GM12878 (cell line): Measurements from ENCODE around the gene SMARCC1. TPM values are rescaled to one million over a fixed set of nuclear protein-coding genes. Genes with fewer than 3 reads are reported as not detected.

Experiments used
- ATAC-seq: fragments of 200-7000 bp; cut with Tn5 transposase; 3 replicates; pipeline ENCODE4 v1.9.1; 2020; ENCODE audit warnings: mild to moderate bottlenecking, moderate library complexity
- BruUV-seq: library from RNA; stranded (reverse); fragments of 400-500 nt; replicated peaks from 2 replicates; lab custom pipeline; 2021; lab: Mats Ljungman, UMichigan
- CTCF ChIA-PET: fragments of 300-600 bp; sonication (Branson Sonifier 250); formaldehyde crosslinking; extraction: SDS; loops from one replicate; lab custom pipeline; 2021; ENCODE audit warnings: inconsistent platforms; lab: Yijun Ruan, JAX
- POLR2A ChIA-PET: fragments of 350-600 bp; formaldehyde crosslinking; extraction: SDS; loops from one replicate; lab custom pipeline; 2021; ENCODE audit warnings: inconsistent platforms; lab: Charles Lee
- RAD21 ChIA-PET: fragments of 300-600 bp; sonication (Branson Sonifier 250); formaldehyde crosslinking; loops from one replicate; lab custom pipeline; 2023; ENCODE audit warnings: antibody characterized with exemption; ENCODE audit not compliant: unreplicated experiment; lab: Charles Lee
- SMC1A ChIA-PET: fragments of 300-600 bp; sonication (Branson Sonifier 250); formaldehyde crosslinking; loops from one replicate; lab custom pipeline; 2023; ENCODE audit not compliant: unreplicated experiment, uncharacterized antibody; lab: Charles Lee
- DNase-seq: peaks from one replicate; pipeline ENCODE4 v3.0.0-alpha.2; 2011; ENCODE audit warnings: low read depth, low spot score
- FAIRE-seq: peaks from 3 replicates; lab custom pipeline; 2011; peaks lifted over from hg19 to GRCh38; lab: Jason Lieb, UNC
- H2AFZ ChIP-seq: 2 replicates; pipeline ENCODE4 v1.6.0; 2011; ENCODE audit warnings: low read depth, low read length, control low read depth; ENCODE audit not compliant: control insufficient read depth
- H3K27ac ChIP-seq: 2 replicates; pipeline ENCODE4 v1.5.1; 2011; ENCODE audit warnings: control low read depth; ENCODE audit not compliant: control insufficient read depth, insufficient read depth
- H3K27me3 ChIP-seq, 2 experiments: replicated peaks in 1 of 2; 2 replicates each; pipeline versions ENCODE4 v1.6.0 to v1.6.1; 2011; ENCODE audit warnings: low read length in 1 of 2; ENCODE audit not compliant: control insufficient read depth in 2 of 2, insufficient read depth in 2 of 2
- H3K36me3 ChIP-seq, 2 experiments: 2 replicates each; pipeline ENCODE4 v1.5.1; 2011; ENCODE audit warnings: low read length in 1 of 2; ENCODE audit not compliant: control insufficient read depth in 2 of 2, insufficient read depth in 2 of 2
- H3K4me1 ChIP-seq: 2 replicates; pipeline ENCODE4 v1.6.1; 2011; ENCODE audit warnings: mild to moderate bottlenecking, low read length, moderate library complexity, mixed read lengths; ENCODE audit not compliant: control insufficient read depth, insufficient read depth
- H3K4me2 ChIP-seq: 2 replicates; pipeline ENCODE4 v1.6.0; 2011; ENCODE audit warnings: control low read depth; ENCODE audit not compliant: control insufficient read depth, insufficient read depth
- H3K4me3 ChIP-seq: fragments of 200-600 bp; sonication (generic); 2 replicates; pipeline ENCODE4 v1.5.1; 2016
- H3K79me2 ChIP-seq: 2 replicates; pipeline ENCODE4 v1.6.0; 2011; ENCODE audit warnings: low read length; ENCODE audit not compliant: control insufficient read depth, insufficient read depth
- H3K9ac ChIP-seq: 2 replicates; pipeline ENCODE4 v1.8.0; 2011; ENCODE audit warnings: low read length, control low read depth, mixed read lengths; ENCODE audit not compliant: control insufficient read depth, insufficient read depth
- H3K9me3 ChIP-seq: replicated peaks from 3 replicates; pipeline ENCODE4 v1.5.1; 2011; ENCODE audit warnings: mild to moderate bottlenecking, low read length; ENCODE audit not compliant: control insufficient read depth, insufficient read depth
- H4K20me1 ChIP-seq: 2 replicates; pipeline ENCODE4 v1.6.0; 2011; ENCODE audit not compliant: control insufficient read depth, insufficient read depth
- CBFB ChIP-seq: IDR thresholded peaks from 2 replicates; pipeline ENCODE4 v1.6.1; 2016; ENCODE audit warnings: antibody characterized with exemption, low read depth
- CHD2 ChIP-seq: IDR thresholded peaks from 2 replicates; pipeline ENCODE4 v1.6.1; 2011; ENCODE audit warnings: low read depth, low read length, improper control_type of control experiment, borderline replicate concordance
- E4F1 ChIP-seq: fragments of 450-650 bp; IDR thresholded peaks from 2 replicates; pipeline ENCODE4 v1.6.1; 2018; ENCODE audit warnings: borderline replicate concordance, mild to moderate bottlenecking; ENCODE audit not compliant: partially characterized antibody
- FOXK2 ChIP-seq: fragments of 450-650 bp; IDR thresholded peaks from 2 replicates; pipeline ENCODE4 v1.6.1; 2017; ENCODE audit warnings: mild to moderate bottlenecking, moderate library complexity
- HDAC6 ChIP-seq: fragments of 200-600 bp; sonication (generic); IDR thresholded peaks from one replicate; pipeline ENCODE4 v1.8.0; 2017; ENCODE audit warnings: antibody characterized with exemption; ENCODE audit not compliant: unreplicated experiment
- IKZF2 ChIP-seq, 2 experiments: fragments of 450-650 bp; IDR thresholded peaks; 2 replicates each; pipeline ENCODE4 v1.6.1; 2017; ENCODE audit warnings: mild to moderate bottlenecking in 2 of 2, moderate library complexity in 2 of 2
- MTA3 ChIP-seq: IDR thresholded peaks from 2 replicates; pipeline ENCODE4 v1.6.1; 2012; ENCODE audit warnings: low read length, inconsistent platforms, borderline replicate concordance
- POLR2AphosphoS5 ChIP-seq: IDR thresholded peaks from 2 replicates; pipeline ENCODE4 v1.6.1; 2011; ENCODE audit warnings: mild to moderate bottlenecking, low read length, inconsistent platforms
- SMAD5 ChIP-seq: IDR thresholded peaks from 2 replicates; pipeline ENCODE4 v1.6.1; 2016; ENCODE audit warnings: antibody characterized with exemption, low read depth
- SREBF2 ChIP-seq: IDR thresholded peaks from 2 replicates; pipeline ENCODE4 v1.6.1; 2012; ENCODE audit warnings: mild to moderate bottlenecking, low read length
- WGBS: methylation state at CpG from one replicate; pipeline ENCODE4 v1.1.6; 2016; ENCODE audit warnings: low lambda C conversion rate; ENCODE audit not compliant: insufficient replicate concordance, insufficient coverage; ENCODE audit errors: missing lambda C conversion rate; 5-methylcytosine and 5-hydroxymethylcytosine counted together
- in situ Hi-C: fragments of 300-500 bp; cut with MboI; formaldehyde crosslinking; loops from 9 replicates; pipeline ENCODE4 v1.14.3; 2018; ENCODE audit warnings: mixed read lengths
- intact Hi-C: fragments of 100-400 bp; cut with micrococcal nuclease; formaldehyde crosslinking; loops from one replicate; pipeline ENCODE4 v1.14.2; 2022; ENCODE audit not compliant: unreplicated experiment
- polyA plus RNA-seq, 11 experiments: library from polyadenylated mRNA; depleted of rRNA in 4 of 11; unstranded in 6 of 11; stranded (reverse) in 5 of 11; fragments of >200 nt; fragmentation: Nextera tagmentation in 4 of 11; fragmentation: Illumina TruSeq in 1 of 11; extraction: Ambion mirVana in 4 of 11; extraction: Trizol in 1 of 11; gene quantifications; 1 replicate in 1 of 11; 2 replicates in 10 of 11; pipeline versions ENCODE4 v1.2.1 to v1.2.3, GENCODE V29; 2011 to 2016; ENCODE audit warnings: inconsistent platforms in 2 of 11, missing spikeins in 2 of 11, low read depth in 1 of 11
- total RNA-seq, 4 experiments: library from RNA; depleted of rRNA in 3 of 4; stranded (reverse); fragments of >200 nt in 3 of 4; fragmentation: Illumina TruSeq in 1 of 4; extraction: Trizol in 1 of 4; gene quantifications; 2 replicates each; pipeline versions ENCODE4 v1.2.1 to v1.2.3, GENCODE V29; 2013 to 2021

Gene SMARCC1
- total and polyA plus RNA-seq, 10 of the 15 experiments (the other 5 are each of a cell fraction or from before 2014, with no cell fraction given) = 26.6 to 147 (median 57.1) TPM

- Histone ChIP-seq H2AFZ (no peak overlapping the region), H3K4me2 (no peak overlapping the region), H3K27ac (no peak overlapping the region), H3K27me3 (no peaks in the 10 kb centered on the region), H4K20me1 (no peaks in the 10 kb centered on the region; the same call in 1 of the 2 replicates), H3K36me3 (peaks cover 19 to 39% of the 10 kb centered on the region in 2 experiments), H3K79me2 (no peaks in the 10 kb centered on the region), H3K4me1 (no peaks in the 10 kb centered on the region), H3K9me3 (no peaks in the 10 kb centered on the region), H3K9ac (no peak overlapping the region), H3K4me3 (no peak overlapping the region)
- intact Hi-C loops (no loop called here), in situ Hi-C loops (no loop called here)
- ChIA-PET CTCF (interaction anchor here (0.6 to 1.3 kb wide), 2 partner anchors 68 to 302 kb away, joined by 3 read pairs; no protein-coding TSS in a partner anchor), SMC1A (interaction anchor here (1.0 to 1.5 kb wide), 2 partner anchors 18 to 380 kb away, joined by 3 to 5 read pairs; no protein-coding TSS in a partner anchor), RAD21 (no interaction called here), POLR2A (no interaction called here)
- TF ChIP-seq SMAD5 (no peak), HDAC6 (no peak)
- FAIRE-seq = no peak
- DNase-seq = no peak
- WGBS = 65% methylated on average over 2 of the region's 2 CpGs
- no peak for ATAC-seq
- no TSS peak for BruUV-seq
Measured at GRCh38 chr3:47590216-47590615, 191.5 kb downstream of the SMARCC1 start.

GRCh38 chr3:47588587-47588986, 193.1 kb downstream of the SMARCC1 start:
- Histone ChIP-seq H2AFZ (no peak overlapping the region), H3K4me1 (no peaks in the 10 kb centered on the region), H3K79me2 (no peaks in the 10 kb centered on the region), H3K9ac (no peak overlapping the region), H3K27me3 (no peaks in the 10 kb centered on the region), H3K27ac (no peak overlapping the region), H3K36me3 (peaks cover 16 to 34% of the 10 kb centered on the region in 2 experiments), H3K9me3 (no peaks in the 10 kb centered on the region), H3K4me3 (no peak overlapping the region), H4K20me1 (no peaks in the 10 kb centered on the region; the same call in 1 of the 2 replicates), H3K4me2 (no peak overlapping the region)
- RAD21 ChIA-PET = interaction anchor here (0.5 kb wide), 1 partner anchor 196 kb away, joined by 3 read pairs; no protein-coding TSS in a partner anchor
- intact Hi-C loops = no loop called here
- in situ Hi-C loops = no loop called here
- 82% methylated on average over 4 of the region's 4 CpGs for WGBS
- DNase-seq (no peak), ATAC-seq (no peak), FAIRE-seq (no peak)
- no TSS peak for BruUV-seq
- CTCF ChIA-PET = interaction anchor here (0.7 kb wide), 1 partner anchor 9 kb away, joined by 3 read pairs; no protein-coding TSS in a partner anchor
- SMC1A ChIA-PET = interaction anchor here (1.5 kb wide), 1 partner anchor 17 kb away, joined by 5 read pairs; no protein-coding TSS in a partner anchor
- POLR2A ChIA-PET = no interaction called here
- TF ChIP-seq FOXK2 = no peak
- no peak for TF ChIP-seq E4F1
- no peak for TF ChIP-seq SREBF2
- TF ChIP-seq CBFB = no peak
- no peak for TF ChIP-seq POLR2AphosphoS5
- TF ChIP-seq CHD2 = no peak
- TF ChIP-seq MTA3 = no peak
- no peak for TF ChIP-seq IKZF2 (IDR thresholded peaks at IDR 0.05)
